Measurements from ENCODE around the gene DENND5B. TPM values are rescaled to one million over a fixed set of nuclear protein-coding genes. Genes with fewer than 3 reads are reported as not detected.

Gene DENND5B
- total and polyA plus RNA-seq, 2 of the 4 experiments (the other 2 are of a cell fraction): 5.5 to 13.4 TPM

GRCh38 chr12:31518680-31519227 is 72.2 kb downstream of the DENND5B start:
- Histone ChIP-seq H2BK120ac (ENCODE audit: low read depth, low read length) (peak overlapping the region; percentile 97), H3K14ac (replicated peaks; ENCODE audit: low read depth, low read length) (peak overlapping the region; percentile 53; the same call in 1 of the 2 replicates), H4K8ac (ENCODE audit: low read depth in 2 of 2, low read length in 2 of 2) (peak overlapping the region; percentile 70 to 94), H3K23ac (ENCODE audit: low read depth, low read length) (peak overlapping the region; percentile 90), H3K18ac (ENCODE audit: low read depth, low read length) (peak overlapping the region; percentile 98), H4K5ac (ENCODE audit: low read depth, low read length) (peak overlapping the region; percentile 52; the same call in 1 of the 2 replicates), H3K4me1 (ENCODE audit: control insufficient read depth, insufficient read depth, low read length) (peaks cover 23% of the 10 kb centered on the region), H3K4me2 (ENCODE audit: low read depth, low read length) (peak overlapping the region; percentile 67; the same call in 1 of the 2 replicates), H3K9me3 (ENCODE audit: control insufficient read depth, insufficient read depth, low read length) (no peaks in the 10 kb centered on the region), H3K36me3 (ENCODE audit: control insufficient read depth, insufficient read depth, low read length) (no peaks in the 10 kb centered on the region), H2AK9ac (replicated peaks; ENCODE audit: low read depth, low read length, poor library complexity) (no peak overlapping the region), H4K20me1 (ENCODE audit: insufficient read depth, low read length) (no peaks in the 10 kb centered on the region; the same call in 1 of the 2 replicates), H3K9me1 (ENCODE audit: insufficient read depth, low read length) (peaks cover 9% of the 10 kb centered on the region), H2BK5ac (ENCODE audit: low read depth, low read length, poor library complexity, severe bottlenecking) (peak overlapping the region; percentile 98), H3K4me3 (ENCODE audit: insufficient read depth, low read depth, low read length) (no peak overlapping the region), H2BK15ac (ENCODE audit: low read depth, low read length) (0 out of 3 replicates have a peak overlapping the region, but pooled peaks have one; percentile 17), H2AK5ac (ENCODE audit: low read depth, low read length) (no peak overlapping the region), H3K27ac (ENCODE audit: insufficient read depth, low read length) (peak overlapping the region; percentile 94; the same call in 1 of the 2 replicates), H2BK20ac (ENCODE audit: low read depth, low read length) (peak overlapping the region; percentile 98; the same call in 1 of the 2 replicates), H2AFZ (replicated peaks; ENCODE audit: low read length, poor library complexity) (no peak overlapping the region), H3K79me1 (ENCODE audit: low read depth in 1 of 2, low read length in 2 of 2) (peaks cover 30 to 62% of the 10 kb centered on the region in 2 experiments), H3K9ac (ENCODE audit: low read depth, low read length) (peak overlapping the region; percentile 64; the same call in 1 of the 2 replicates), H3K27me3 (ENCODE audit: control insufficient read depth, insufficient read depth, low read length) (no peaks in the 10 kb centered on the region), H4K91ac (ENCODE audit: insufficient read depth, low read depth, low read length) (peak overlapping the region; percentile 59; the same call in 1 of the 2 replicates), H3K4ac (ENCODE audit: low read depth, low read length) (peak overlapping the region; percentile 89; the same call in 1 of the 2 replicates), H3K56ac (ENCODE audit: extremely low read depth, insufficient read depth, low read length) (peak overlapping the region; percentile 88)
- in situ Hi-C loops (cut with MboI; ENCODE audit: low sequenced_read_pairs): loop anchor here (10.0 kb wide), 1 partner anchor 64 kb away; no protein-coding TSS in a partner anchor
- ChIA-PET CTCF (interaction anchor here (1.1 kb wide), 2 partner anchors 13 to 72 kb away, joined by 3 read pairs; partner anchors contain the start of gene DENND5B), POLR2A (ENCODE audit: unreplicated experiment) (interaction anchor here (0.5 kb wide), 2 partner anchors 11 to 38 kb away, joined by 4 to 5 read pairs; no protein-coding TSS in a partner anchor)
- intact Hi-C loops (cut with micrococcal nuclease): loop anchor here (2.0 kb wide), 1 partner anchor 72 kb away; the partner anchor contains the start of gene DENND5B
- BruUV-seq (replicated peaks): no TSS peak
- ATAC-seq (ENCODE audit: low read depth) (peak; percentile 88), DNase-seq (peak; percentile 100)
- dilution Hi-C loops (cut with HindIII; ENCODE audit: low sequenced_read_pairs, unreplicated experiment): no loop called here
- peak; percentile 70 for TF ChIP-seq POLR2A (IDR thresholded peaks at IDR 0.05; ENCODE audit: low read depth, low read length)
- 0 out of 2 replicates have a peak, but pooled peaks have one; percentile 19 for TF ChIP-seq MXI1 (IDR thresholded peaks at IDR 0.05; ENCODE audit: borderline replicate concordance, low read depth, low read length)
- no peak for TF ChIP-seq MAZ (IDR thresholded peaks at IDR 0.05; ENCODE audit: borderline replicate concordance, low read depth, low read length)
- TF ChIP-seq CTCF (conservative IDR thresholded peaks at IDR 0.05; ENCODE audit: low read depth, low read length): no peak
- TF ChIP-seq SMC3 (IDR thresholded peaks at IDR 0.05; ENCODE audit: low read depth, low read length): no peak
- peak; percentile 14 for TF ChIP-seq RCOR1 (IDR thresholded peaks at IDR 0.05; ENCODE audit: insufficient replicate concordance, low read length)
- TF ChIP-seq MAFK (IDR thresholded peaks at IDR 0.05; ENCODE audit: low read depth, low read length): peak; percentile 68; the same call in 1 of the 2 replicates
- TF ChIP-seq RAD21 (IDR thresholded peaks at IDR 0.05; ENCODE audit: low read length): no peak; the same call in none of the 2 replicates
- 0 out of 2 replicates have a peak, but pooled peaks have one; percentile 31 for TF ChIP-seq BHLHE40 (IDR thresholded peaks at IDR 0.05; ENCODE audit: low read depth, low read length)
- TF ChIP-seq FOS (IDR thresholded peaks at IDR 0.05; ENCODE audit: low read depth, low read length): peak; percentile 94
- TF ChIP-seq CHD1 (IDR thresholded peaks at IDR 0.05; ENCODE audit: low read depth, low read length): no peak
- TF ChIP-seq NFE2L2 (IDR thresholded peaks at IDR 0.05; ENCODE audit: low read depth, low read length): no peak
- TF ChIP-seq ELK1 (IDR thresholded peaks at IDR 0.05; ENCODE audit: borderline replicate concordance, low read depth, low read length): no peak
- peak; percentile 89 for TF ChIP-seq CEBPB (IDR thresholded peaks at IDR 0.05; ENCODE audit: low read depth, low read length)
- no peak for TF ChIP-seq RFX5 (IDR thresholded peaks at IDR 0.05; ENCODE audit: low read depth, low read length)
- 0% methylated on average over 1 of the region's 4 CpGs; no CpG with 5 or more reads in 1 of the 2 experiments for WGBS, 2 experiments (ENCODE audit: extremely low coverage in 2 of 2, insufficient read length in 1 of 2)

Measured in IMR-90 (cell line).